HL-60 (cell line): ENCODE measurements around the gene ARMC5.

ENCODE experiments used
- CTCF ChIP-seq: IDR thresholded peaks from one replicate; pipeline ENCODE4 v1.5.1; 2011; ENCODE audit warnings: low read length, control low read depth, inconsistent platforms; ENCODE audit not compliant: insufficient read depth
- POLR2AphosphoS5 ChIP-seq: IDR thresholded peaks from 2 replicates; pipeline ENCODE4 v1.6.1; 2012; ENCODE audit warnings: low read depth
- SPI1 ChIP-seq: IDR thresholded peaks from 2 replicates; pipeline ENCODE4 v1.6.1; 2012; ENCODE audit warnings: low read depth, mild to moderate bottlenecking, borderline replicate concordance

GRCh38 chr16:31452631-31453106 lies 6.6 kb upstream of the ARMC5 start:
- TF ChIP-seq CTCF, result no peak
- no peak for TF ChIP-seq POLR2AphosphoS5
- no peak for TF ChIP-seq SPI1
